ENCODE measurements around the gene CYP2C18.
"Not testable (repeated sequence)": the region's sequence is repeated elsewhere in the genome, so short reads cannot be mapped to it uniquely, and the experiment has no call there.

Gene CYP2C18

DNA sequence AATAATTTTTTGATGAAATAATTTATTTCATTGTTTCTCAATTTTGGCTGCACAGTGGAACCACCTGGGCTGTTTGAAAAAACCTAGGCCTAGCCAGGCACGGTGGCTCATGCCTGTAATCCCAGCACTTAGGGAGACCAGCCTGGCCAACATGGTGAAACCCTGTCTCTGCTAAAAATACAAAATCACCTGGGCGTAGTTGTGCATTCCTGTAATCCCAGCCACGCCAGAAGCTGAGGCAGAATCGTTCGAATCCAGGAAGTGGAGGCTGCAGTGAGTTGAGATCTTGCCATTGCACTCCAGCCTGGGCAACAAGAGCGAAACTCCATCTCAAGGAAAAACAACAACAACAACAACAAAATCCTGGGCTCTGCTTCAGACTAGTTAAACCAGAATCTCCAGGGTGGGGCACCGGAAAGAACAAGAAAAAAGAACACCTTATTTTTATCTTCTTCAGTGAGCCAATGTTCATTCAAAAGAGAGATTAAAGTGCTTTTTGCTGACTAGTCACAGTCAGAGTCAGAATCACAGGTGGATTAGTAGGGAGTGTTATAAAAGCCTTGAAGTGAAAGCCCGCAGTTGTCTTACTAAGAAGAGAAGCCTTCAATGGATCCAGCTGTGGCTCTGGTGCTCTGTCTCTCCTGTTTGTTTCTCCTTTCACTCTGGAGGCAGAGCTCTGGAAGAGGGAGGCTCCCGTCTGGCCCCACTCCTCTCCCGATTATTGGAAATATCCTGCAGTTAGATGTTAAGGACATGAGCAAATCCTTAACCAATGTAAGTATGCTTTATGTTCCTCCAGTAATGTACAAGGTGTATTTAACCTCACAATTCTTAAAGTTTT lies at the start of gene CYP2C18:
Gene CYP2C18, plus strand, starts transcription at position 516 of the 841 bp plus-strand sequence. Its CDS starts 91 bp downstream, at position 607.
- no peak for DNase-seq (ENCODE audit: low read depth)

- not testable (repeated sequence) for DNase-seq (ENCODE audit: low read depth)
Observed at GRCh38 chr10:94638097-94638496, 45.4 kb upstream of the CYP2C18 start.

GRCh38 chr10:94639902-94640301 lies 43.6 kb upstream of the CYP2C18 start:
- DNase-seq (ENCODE audit: low read depth) = no peak

DNA sequence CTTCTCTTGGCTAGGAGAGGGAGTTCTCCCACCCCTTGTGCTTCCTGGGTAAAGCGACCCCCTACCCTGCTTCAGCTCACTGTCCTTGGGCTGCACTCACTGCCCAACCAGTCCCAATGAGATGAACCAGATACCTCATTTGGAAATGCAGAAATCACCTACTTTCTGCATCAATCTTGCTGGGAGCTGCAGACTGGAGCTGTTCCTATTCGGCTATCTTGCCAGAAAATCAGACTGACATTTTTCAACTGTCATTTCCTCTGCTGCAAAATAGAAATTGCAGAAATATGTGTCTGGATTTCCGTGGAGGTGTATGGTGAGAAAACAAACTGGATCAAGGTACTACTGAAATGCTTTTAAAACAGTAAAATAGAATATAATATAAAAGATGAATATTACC lies 43.0 kb upstream of the CYP2C18 start:
- no peak for DNase-seq (ENCODE audit: low read depth)

DNA sequence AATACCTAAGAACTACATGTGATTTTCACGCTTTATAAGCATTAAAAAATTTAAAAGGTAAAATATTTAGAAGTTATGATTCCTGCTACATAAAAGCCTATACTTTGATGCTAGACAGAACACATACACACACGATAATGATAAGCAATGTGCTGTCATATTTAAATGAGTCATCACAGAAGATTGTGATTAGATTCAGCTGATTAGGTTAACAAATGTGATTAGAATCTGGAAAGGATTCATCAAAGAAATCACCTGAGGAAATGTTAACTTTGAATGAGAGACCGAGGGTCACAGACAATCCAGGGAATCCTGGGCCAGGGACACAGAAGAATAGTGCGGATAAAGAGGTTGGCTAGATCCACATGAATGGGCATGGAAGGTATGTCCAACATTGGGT lies 42.0 kb upstream of the CYP2C18 start:
- no peak for DNase-seq (ENCODE audit: low read depth)

DNA sequence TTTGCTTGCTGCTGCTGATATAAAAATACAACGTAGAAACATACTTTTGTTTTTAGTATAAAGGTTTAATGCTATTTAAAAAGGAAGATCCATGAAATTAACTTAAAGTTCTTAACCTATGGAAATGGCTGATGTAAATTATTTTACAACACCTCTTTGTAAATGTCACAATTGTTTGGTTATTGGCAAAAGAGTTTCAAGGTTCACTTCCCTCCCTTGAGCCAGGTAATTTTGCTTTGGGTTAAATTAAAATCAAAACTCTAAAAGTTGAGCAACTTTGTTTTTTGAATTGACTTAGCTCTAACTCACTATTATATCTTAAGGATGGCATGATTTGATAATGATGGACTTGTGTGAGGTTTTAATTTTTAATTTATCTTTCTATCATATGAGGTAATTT lies 39.2 kb upstream of the CYP2C18 start:
- DNase-seq (ENCODE audit: low read depth) = no peak

GRCh38 chr10:94645285-94645684 lies 38.2 kb upstream of the CYP2C18 start:
- DNase-seq (ENCODE audit: low read depth) = no peak

GRCh38 chr10:94655201-94655600 lies 28.3 kb upstream of the CYP2C18 start:
- DNase-seq (ENCODE audit: low read depth) = not testable (repeated sequence)

DNA sequence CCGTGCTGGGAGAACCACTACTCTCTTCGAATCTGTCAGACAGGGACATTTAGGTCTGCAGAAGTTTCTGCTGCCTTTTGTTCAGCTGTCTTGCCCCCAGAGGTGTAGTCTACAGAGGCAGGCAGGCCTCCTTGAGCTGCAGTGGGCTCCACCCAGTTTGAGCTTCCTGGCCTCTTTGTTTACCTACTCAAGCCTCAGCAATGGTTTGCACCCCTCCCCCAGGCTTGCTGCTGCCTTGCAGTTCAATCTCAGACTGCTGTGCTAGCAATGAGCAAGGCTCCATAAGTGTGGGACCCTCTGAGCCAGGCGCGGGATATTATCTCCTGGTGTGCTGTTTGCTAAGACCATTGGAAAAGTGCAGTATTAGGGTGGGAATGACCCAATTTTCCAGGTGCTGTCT lies 20.5 kb upstream of the CYP2C18 start:
- not testable (repeated sequence) for DNase-seq (ENCODE audit: low read depth)

DNA sequence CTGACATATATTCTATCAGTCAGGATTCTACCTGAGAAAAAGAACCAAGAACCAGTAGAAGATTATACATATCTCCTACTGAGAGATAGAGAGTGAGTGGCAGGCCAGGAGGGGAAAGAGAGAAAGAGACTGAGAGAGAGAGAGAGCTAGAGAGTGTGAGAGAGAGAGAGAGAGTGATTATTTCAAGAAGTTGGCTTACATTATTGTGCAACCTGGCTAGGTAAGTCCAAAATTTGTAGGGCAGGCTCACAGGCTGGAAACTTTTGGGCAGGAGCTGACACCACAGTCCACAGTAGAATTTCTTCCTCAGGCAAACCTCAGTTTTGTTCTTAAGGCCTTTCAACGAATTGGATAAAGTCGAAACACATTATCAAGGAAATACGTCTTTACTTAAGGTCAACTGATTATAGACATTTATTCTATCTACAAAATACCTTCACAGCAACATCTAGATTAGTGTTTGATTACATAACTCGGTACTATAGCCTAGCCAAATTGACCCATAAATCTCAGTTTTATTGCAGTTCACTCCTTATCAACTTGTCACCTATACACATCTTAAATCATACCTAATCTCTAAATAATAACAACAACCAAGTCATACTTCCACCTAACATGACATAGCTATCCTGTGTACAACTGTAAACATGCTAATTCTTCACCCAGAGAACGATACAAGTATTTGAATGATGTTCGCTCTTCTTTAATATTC lies 17.0 kb upstream of the CYP2C18 start:
- DNase-seq (ENCODE audit: low read depth) = no peak

DNA sequence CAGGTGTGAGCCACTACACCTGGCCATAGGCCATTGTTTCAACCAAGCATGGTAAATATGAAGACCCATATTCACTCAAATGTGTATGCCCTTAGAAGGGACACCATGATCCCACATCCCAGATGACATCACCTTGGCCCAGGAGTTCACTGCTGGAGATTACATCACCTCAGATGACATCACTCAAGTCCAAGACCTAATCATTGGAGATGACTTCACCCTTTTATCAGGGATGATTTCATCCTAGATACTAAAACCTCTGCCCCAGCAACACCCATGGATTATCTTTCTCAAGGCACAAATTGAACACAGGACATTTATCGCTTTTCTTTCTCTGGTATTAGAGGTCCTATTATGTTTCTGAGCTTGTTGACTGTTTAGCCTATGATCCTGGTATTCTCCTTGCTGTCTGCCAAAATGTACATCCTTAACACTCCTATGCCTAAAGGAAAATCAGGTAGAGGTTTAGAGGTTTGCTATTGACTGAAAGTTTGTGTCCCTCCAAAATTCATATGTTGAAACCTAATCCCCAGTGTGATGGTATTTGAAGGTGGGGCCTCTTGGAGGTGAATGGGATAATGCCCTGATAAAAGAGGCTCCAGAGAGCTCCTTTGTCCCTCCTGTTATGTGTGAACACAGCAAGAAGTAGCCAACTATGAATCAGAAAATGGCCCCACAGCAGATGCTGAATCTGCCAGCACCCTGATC lies 9.8 kb upstream of the CYP2C18 start:
- no peak for DNase-seq (ENCODE audit: low read depth)

DNA sequence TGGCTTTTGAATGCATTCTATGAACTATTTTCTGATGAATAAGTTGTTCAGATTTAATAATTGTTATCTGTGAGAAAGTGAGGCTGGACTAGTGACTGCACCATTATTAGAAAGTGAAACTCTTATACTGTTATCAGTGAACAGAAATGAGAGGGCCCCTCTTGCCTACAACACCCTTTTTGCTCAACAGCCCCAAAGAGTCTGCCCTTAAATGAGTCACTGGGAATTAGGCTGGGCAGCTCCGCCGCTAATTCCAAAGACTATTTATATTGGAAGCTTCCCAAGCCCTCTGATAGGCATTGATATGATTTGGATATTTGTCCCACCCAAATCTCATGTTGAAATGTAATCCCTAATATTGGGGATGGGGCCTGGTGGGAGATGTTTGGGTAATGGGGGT lies 7.0 kb upstream of the CYP2C18 start:
- no peak for DNase-seq (ENCODE audit: low read depth)

DNA sequence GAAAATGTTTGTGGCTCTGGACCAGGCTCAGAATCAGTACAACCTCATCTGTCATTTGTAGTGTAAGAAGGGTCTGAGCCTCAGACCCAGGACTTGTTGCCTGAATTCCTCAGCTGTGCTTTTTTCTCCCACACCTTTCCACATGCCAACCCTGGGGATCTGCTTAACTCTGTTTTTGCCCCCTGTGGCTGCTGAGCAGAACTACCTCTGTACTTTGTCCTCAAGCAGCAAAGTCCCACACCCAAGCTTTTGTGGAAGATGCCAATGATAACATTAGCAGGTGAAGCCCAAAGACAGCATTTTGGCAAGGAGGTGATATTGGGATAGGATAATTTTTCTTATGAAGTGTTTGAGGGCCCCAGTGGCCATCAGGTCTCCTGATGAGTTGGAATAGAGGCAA lies 5.8 kb upstream of the CYP2C18 start:
- no peak for DNase-seq (ENCODE audit: low read depth)

- DNase-seq (ENCODE audit: low read depth) = no peak
Observed at GRCh38 chr10:94678475-94678874, 5.1 kb upstream of the CYP2C18 start.

DNA sequence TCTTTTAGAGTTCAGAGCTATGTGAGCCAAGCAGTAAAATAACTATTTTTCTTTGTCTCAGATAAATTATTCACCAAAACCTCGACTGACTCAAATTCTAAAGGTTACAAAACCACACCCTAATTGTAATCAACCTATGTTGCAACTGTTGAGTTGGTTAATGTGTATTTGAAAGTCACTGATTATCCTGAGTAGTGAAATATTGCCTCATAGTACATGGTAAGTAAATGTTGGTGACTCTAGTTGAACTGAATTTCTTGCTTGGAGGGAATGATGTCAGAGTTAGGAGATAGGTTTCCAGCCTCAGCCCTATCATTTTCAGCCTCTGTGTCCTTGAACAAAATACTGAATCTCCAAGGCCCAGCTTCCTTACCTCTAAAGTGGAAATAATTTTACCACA lies 3.0 kb upstream of the CYP2C18 start:
- no peak for DNase-seq (ENCODE audit: low read depth)

- not testable (repeated sequence) for DNase-seq (ENCODE audit: low read depth)
Observed at GRCh38 chr10:94682636-94683035, 893 bp upstream of the CYP2C18 start.

GRCh38 chr10:94687625-94688248 lies 4.2 kb downstream of the CYP2C18 start:
- DNase-seq (ENCODE audit: low read depth) = no peak

- DNase-seq (ENCODE audit: low read depth) = no peak
Observed at GRCh38 chr10:94706089-94706488, 22.6 kb downstream of the CYP2C18 start.

DNA sequence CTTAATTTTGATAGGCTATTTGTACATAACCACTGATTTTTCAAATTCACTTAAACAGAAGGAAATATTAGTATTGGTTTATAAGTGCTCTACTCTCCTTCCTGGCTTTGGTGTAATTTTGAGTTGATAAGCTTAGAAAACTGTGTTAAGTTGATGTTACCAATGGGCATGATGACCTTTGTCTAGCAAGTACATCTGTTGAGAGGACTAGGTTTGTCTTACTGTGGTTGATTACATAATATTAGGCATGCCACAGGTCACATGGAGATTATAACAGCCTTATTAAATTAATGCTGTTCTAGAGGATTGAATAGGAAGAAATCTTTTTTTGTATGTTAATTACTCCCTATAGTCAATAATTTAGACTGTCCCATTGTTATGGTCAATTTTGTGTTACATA lies 27.0 kb downstream of the CYP2C18 start:
- no peak for DNase-seq (ENCODE audit: low read depth)

DNA sequence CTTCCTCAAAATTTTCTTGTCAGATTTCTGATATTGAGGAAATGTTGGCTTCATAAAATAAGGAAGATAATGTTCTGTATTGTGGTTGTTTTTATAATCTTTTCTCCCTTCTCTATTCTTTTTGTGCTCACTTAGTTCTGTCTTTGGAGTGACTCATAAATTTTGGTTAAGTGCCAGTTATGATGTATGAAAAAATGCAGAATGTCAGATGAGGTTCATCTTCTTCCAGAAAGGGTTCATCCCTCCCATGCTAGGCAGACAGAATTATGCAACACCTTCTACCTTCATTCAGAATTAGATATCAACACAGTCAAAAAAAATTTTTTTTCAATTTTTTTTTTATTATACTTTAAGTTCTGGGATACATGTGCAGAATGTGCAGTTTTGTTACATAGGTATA lies 42.3 kb downstream of the CYP2C18 start:
- DNase-seq (ENCODE audit: low read depth) = no peak

DNA sequence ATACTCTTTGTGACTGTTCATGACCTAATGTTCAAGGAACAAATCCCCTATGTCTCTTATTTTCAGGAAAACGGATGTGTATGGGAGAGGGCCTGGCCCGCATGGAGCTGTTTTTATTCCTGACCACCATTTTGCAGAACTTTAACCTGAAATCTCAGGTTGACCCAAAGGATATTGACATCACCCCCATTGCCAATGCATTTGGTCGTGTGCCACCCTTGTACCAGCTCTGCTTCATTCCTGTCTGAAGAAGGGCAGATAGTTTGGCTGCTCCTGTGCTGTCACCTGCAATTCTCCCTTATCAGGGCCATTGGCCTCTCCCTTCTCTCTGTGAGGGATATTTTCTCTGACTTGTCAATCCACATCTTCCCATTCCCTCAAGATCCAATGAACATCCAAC lies 51.7 kb downstream of the CYP2C18 start:
- no peak for DNase-seq (ENCODE audit: low read depth)

GRCh38 chr10:94738588-94738987 lies 55.1 kb downstream of the CYP2C18 start:
- no peak for DNase-seq (ENCODE audit: low read depth)
